ENCODE data around the gene SUN3. TPM values are rescaled to one million over a fixed set of nuclear protein-coding genes. Genes with fewer than 3 reads are reported as not detected.

The SUN3 gene
- total and polyA plus RNA-seq, 12 donors, result 0.20 to 1.0 TPM; not detected in 10

DNA sequence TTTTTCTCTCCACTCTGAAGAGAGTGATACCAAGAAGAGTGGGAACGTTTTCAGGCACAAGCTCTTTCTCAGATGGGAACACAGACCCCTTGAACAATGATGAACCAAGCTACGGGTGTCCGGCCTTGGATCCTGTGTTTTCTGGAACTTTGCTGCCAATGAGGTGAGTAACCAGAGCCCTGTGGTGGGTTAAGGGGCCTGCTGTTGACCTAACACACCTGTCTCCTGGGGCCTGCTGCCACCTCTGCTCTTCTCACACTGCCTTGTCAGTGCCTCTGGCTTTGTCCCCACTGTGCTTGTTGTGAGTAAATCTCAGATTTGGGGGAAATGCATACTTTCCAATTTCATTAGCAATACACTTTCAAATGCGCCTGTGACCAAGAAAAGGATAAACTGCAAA is 79.2 kb downstream of the SUN3 start:
- Histone ChIP-seq H3K4me1 (replicated peaks in 1 of 2) (no peaks in the 10 kb centered on the region), H3K4me3 (no peak overlapping the region), H3K27me3 (no peaks in the 10 kb centered on the region), H3K36me3 (replicated peaks in 1 of 2) (peaks cover 0 to 4% of the 10 kb centered on the region in 2 donors), H3K27ac (no peak overlapping the region), H3K9me3 (replicated peaks in 1 of 3) (no peaks in the 10 kb centered on the region)
- DNase-seq, result no peak
- TF ChIP-seq, protein P1, sequence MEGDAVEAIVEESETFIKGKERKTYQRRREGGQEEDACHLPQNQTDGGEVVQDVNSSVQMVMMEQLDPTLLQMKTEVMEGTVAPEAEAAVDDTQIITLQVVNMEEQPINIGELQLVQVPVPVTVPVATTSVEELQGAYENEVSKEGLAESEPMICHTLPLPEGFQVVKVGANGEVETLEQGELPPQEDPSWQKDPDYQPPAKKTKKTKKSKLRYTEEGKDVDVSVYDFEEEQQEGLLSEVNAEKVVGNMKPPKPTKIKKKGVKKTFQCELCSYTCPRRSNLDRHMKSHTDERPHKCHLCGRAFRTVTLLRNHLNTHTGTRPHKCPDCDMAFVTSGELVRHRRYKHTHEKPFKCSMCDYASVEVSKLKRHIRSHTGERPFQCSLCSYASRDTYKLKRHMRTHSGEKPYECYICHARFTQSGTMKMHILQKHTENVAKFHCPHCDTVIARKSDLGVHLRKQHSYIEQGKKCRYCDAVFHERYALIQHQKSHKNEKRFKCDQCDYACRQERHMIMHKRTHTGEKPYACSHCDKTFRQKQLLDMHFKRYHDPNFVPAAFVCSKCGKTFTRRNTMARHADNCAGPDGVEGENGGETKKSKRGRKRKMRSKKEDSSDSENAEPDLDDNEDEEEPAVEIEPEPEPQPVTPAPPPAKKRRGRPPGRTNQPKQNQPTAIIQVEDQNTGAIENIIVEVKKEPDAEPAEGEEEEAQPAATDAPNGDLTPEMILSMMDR (IDR thresholded peaks at IDR 0.05), result no peak
- no peak for TF ChIP-seq POLR2A (IDR thresholded peaks at IDR 0.05)
- intact Hi-C loops (cut with DNase I), result loop anchor here (5.0 to 10.0 kb wide), 3 partner anchors 155 to 203 kb away; no protein-coding TSS in a partner anchor
- 73 to 85% (median 83%) methylated on average over 4 of the region's 4 CpGs for WGBS, 4 donors

DNA sequence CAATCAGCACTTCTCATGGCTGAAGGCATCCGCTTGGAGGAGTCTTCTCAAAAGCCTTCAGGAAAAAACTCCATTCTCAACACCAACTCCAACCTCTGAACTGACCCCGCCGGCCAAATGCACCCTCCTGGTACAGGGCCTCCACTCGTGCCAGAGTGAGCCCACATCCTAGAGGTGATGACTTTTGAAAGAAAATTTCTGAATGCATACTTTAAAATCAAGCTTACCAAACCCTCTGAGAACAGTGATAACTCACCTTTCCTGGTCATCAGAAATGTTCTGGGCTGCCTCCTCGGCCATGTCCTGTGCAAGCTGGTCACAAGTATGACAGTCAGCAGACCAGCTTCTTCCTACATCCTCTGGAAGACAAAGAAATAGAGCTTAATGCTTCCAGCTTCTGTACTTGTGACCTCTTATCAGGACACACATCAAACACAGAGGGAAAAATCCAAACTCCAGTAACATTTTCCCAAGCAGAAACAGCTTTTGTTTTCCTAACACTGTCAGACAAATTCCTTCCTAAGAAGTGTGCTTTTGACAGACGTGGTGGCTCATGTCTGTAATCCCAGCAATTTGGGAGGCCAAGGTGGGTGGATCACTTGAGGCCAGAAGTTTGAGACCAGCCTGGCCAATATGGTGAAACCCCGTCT is 80.6 kb downstream of the SUN3 start, which contains the start of gene PKD1L1:
PKD1L1 (minus strand) TSS at position 326 of the 650 bp plus-strand sequence; CDS start at position 300, 26 bp downstream.
- intact Hi-C loops (cut with DNase I), result loop anchor here (5.0 to 10.0 kb wide), 3 partner anchors 157 to 204 kb away; no protein-coding TSS in a partner anchor
- Histone ChIP-seq H3K27ac (no peak within 1 kb of the TSS), H3K4me1 (replicated peaks in 1 of 2) (no peaks in the 10 kb centered on the region), H3K36me3 (replicated peaks in 1 of 2) (no peaks in the 10 kb centered on the region), H3K27me3 (no peaks in the 10 kb centered on the region), H3K4me3 (no peak within 1 kb of the TSS), H3K9me3 (replicated peaks in 1 of 3) (no peaks in the 10 kb centered on the region)
- TF ChIP-seq POLR2A (IDR thresholded peaks at IDR 0.05), result no peak
- TF ChIP-seq, protein P1 (IDR thresholded peaks at IDR 0.05), result no peak
- DNase-seq, result no peak
- WGBS, 4 donors, result 78 to 84% (median 79%) methylated on average over 7 of the region's 7 CpGs

DNA sequence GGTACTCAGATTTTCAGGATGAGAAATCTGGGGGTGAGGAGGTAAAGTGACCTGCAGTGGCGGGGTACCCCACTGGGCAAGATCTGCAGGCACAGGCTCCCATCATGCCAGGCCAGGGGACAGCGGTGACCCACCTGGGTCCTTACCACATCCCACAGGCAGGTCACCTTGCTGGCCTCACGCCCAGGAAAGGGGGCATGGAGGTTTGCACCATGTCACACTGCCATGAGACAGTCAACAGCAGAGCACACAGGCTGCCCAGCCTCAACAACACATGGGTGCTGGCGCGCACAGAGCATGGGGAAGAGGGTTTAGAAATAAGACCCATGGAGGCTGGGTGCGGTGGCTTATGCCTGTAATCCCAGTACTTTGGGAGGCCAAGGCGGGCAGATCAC is 81.6 kb downstream of the SUN3 start:
- Histone ChIP-seq H3K9me3 (replicated peaks in 1 of 3) (no peaks in the 10 kb centered on the region), H3K4me1 (replicated peaks in 1 of 2) (no peaks in the 10 kb centered on the region), H3K4me3 (no peak overlapping the region), H3K27ac (no peak overlapping the region), H3K36me3 (replicated peaks in 1 of 2) (no peaks in the 10 kb centered on the region), H3K27me3 (no peaks in the 10 kb centered on the region)
- 96 to 97% (median 97%) methylated on average over 7 of the region's 7 CpGs for WGBS, 4 donors
- intact Hi-C loops (cut with DNase I), result loop anchor here (5.0 to 10.0 kb wide), 3 partner anchors 157 to 205 kb away; no protein-coding TSS in a partner anchor
- TF ChIP-seq POLR2A (IDR thresholded peaks at IDR 0.05), result no peak
- TF ChIP-seq, protein P1 (IDR thresholded peaks at IDR 0.05), result no peak
- no peak for DNase-seq

DNA sequence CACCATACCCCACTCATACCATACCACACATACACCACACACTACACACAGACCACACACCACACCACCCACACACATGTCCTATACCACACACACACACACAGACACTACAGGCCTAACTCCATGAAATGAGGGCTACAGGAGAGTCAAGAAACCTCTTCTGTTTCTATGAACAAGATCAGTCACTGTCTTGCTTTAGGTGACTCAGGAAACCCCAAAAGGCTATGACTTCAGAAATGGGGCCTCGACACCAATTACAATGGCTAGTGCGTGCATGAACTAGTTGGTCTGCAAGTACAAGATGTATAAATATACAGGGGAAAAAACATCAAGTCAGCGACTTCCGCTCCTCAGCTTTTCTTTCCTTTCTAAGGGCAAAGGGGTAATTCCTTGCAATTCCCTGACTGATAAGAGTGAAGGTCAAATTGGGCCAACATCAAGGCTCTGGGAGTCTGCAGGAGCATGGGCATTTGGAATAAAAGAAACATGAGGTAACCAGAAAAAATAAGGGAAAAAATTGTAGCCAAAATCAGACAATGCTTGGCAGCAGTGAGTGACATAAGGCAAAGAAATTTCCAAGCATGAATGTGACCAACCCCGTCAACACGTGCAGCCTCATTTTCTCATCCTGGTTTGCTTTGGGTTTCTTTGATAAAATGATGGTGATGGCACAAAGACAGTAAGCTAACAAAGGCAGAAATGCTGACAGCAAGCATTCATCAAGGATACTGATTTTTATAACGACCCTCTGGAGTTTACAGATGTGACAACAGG is 82.1 kb downstream of the SUN3 start:
- WGBS, 4 donors, result 54 to 65% (median 61%) methylated on average over 7 of the region's 7 CpGs
- Histone ChIP-seq H3K36me3 (replicated peaks in 1 of 2) (no peaks in the 10 kb centered on the region), H3K4me3 (no peak overlapping the region), H3K4me1 (replicated peaks in 1 of 2) (peaks cover 1 to 3% of the 10 kb centered on the region in 2 donors), H3K27me3 (no peaks in the 10 kb centered on the region), H3K9me3 (replicated peaks in 1 of 3) (no peaks in the 10 kb centered on the region), H3K27ac (no peak overlapping the region)
- DNase-seq, result no peak
- TF ChIP-seq POLR2A (IDR thresholded peaks at IDR 0.05), result no peak
- intact Hi-C loops (cut with DNase I), result loop anchor here (5.0 to 10.0 kb wide), 3 partner anchors 158 to 206 kb away; no protein-coding TSS in a partner anchor

Data from adrenal gland (tissue), 12 donors.